Measurements from ENCODE around the gene TTLL5.

TTLL5 gene

DNA sequence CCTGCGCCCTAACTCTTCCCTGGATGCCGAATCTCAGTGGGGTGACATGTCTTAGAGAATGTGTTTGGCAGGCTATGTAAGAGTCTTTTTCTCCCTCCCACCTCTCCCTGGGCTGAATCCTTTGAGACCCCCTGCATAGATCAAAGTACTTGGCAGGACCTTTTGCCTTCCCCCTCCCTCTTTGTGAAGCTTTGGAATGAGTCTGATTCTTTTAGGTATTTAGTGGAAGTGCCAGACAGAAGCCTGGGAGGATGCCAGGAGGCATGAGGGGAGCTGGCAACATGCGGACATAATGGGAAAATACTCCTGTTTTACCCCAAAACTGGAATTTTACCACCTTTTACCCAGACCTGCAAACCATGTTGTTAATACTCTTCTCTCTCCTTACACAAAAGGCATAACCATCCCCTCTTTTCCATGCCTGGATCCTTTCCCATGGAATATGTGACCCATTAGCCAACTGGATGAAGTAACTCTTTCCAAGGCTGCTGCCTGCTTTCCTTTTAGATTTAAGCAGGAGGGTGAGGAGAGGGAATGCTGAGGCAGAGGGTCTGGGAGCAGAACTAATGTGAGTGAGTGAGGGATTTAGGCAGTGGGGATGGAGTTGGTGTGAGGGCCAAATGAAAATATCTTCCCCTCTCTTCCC, 41.7 kb downstream of the TTLL5 start:
- no peak for DNase-seq (ENCODE audit: low read depth in 2 of 2)

DNA sequence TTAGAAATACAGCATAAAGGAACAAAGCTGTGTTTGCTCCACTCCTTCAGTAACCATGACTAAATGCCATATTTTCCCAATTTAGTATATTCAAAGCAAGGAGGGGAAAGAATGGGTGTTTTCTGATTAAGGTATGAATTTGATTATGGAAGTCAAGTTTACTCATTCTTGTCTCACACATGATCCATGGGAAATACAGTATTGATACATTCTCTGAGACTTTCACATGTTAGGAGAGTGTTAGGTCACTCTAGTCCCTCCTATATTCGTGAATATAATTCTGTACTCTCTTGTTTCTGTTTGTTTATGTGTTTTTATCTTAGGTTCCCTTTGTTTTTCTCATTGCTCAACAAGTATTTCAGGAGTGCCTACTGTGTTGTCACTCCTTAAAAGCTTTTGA, 42.4 kb downstream of the TTLL5 start:
- no peak for DNase-seq (ENCODE audit: low read depth in 2 of 2)

DNA sequence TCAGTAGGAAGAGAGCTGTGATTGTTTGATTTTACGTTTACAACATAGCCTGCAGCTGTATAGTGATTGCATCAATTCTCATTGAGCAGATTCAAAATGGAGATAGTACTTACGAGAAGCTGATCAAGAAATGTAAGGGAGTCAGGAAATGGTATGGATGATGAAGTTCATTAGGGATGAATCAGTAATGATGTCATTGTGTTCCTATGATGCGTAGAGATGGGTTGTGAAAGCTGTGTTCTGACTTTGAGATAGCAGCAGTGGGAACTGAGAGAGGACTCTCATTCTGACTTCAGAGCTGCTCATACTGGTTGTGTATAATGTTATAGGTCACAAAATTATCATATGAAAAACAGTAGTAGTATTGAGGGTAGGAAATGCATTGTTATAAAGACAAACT, 44.0 kb downstream of the TTLL5 start:
- no peak for DNase-seq (ENCODE audit: low read depth in 2 of 2)

DNA sequence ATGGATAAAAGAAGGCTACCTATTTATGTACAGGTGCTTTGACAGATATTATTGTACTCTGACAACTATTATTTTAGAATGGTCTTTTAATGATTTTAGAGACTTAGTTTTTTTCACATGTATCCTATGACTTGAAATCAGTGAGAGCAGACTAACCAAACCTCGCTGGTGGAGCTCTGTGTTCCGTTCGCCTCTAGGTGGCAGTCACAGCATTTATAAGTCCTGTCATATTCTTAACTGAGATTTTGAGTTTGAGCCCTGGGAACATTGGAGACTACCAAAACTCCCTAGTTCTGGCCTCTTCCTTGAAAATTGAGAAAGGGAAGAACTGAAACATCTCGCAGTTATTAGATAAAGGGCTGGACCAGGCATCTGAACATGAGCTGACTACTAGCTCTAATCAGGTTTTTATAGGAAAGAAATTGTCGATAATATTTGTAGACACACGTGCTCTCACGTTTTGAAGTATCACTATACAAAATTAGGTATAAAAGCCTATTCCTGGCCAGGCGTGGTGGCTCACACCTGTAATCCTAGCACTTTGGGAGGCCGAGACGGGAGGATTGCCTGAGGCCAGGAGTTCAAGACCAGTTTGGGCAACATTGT, 48.3 kb downstream of the TTLL5 start:
- peak in 1 of 2 donors; percentile 17 for DNase-seq (ENCODE audit: low read depth in 2 of 2)

DNA sequence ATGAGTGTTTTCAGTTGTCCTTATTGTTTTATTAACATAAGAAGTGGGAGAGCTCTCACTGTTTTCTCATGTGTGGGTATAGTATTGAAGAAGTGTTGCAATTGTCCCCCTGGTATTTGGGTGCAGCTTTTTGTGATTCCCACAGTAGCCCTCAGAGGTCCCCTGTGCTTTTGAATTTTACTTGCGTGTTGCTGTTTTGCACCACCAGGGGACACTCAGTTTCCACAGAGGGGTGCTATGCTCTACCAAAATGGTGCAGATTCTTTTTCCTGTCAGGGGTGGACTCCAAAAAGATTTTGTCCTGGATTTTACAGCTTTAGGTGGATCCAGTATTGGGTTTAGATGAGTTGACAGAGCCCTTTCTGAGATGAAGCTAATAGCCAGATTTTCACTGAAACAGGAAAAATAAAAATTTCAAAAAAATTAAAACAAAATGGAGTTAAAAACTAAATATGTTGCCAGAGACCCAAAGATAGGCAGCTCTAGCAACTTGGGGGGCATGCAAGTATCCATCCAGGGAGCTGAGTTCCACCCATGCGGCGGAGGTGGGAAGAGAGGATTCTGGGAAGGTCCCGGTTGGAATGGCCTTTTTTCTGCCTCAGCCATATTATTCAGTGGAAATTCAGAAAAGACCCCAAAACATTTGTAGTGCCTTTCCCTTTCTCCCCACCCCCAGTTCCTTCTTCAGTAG, 50.2 kb downstream of the TTLL5 start:
- no peak for DNase-seq (ENCODE audit: low read depth in 2 of 2)

DNA sequence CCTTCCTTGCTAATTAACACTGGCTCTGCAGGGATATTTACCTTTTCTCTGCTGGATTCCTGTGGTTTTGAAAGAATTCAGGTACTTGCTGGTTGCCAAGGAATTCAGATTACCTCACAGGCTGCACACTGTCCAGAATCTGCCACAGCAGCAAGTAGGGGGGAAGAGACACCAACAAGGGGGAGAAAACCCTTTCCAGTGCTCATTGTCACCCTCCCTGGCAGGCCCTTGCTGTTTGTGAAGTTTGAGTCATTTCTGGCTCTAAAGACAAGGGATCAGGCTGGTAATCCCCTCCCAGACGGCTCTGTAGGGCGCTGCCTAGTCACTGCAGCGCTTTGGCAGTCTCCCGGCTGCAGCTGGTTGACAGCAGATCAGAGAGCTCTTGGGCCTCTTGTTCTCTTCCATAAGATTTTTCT, 50.8 kb downstream of the TTLL5 start:
- DNase-seq (ENCODE audit: low read depth in 2 of 2): no peak

DNA sequence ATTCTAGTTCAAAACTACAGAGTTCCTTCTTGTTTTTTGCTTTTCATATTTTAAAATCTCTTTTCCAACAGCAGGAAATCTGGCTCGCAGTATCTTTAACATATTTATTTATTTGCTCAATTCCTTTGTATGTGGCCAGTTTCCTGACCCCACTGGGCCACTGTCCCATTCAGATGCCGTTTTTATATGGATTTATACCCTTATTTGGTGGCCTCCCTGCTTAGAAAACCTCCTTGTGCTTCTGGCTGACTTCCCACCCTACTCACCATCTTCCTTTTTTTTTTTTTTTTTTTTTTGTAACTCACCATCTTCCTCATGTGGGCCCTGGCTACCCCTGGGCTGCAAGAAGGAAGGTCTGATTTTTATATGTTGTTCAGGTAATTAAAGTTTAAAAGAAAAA, 53.9 kb downstream of the TTLL5 start:
- no peak for DNase-seq (ENCODE audit: low read depth in 2 of 2)

DNA sequence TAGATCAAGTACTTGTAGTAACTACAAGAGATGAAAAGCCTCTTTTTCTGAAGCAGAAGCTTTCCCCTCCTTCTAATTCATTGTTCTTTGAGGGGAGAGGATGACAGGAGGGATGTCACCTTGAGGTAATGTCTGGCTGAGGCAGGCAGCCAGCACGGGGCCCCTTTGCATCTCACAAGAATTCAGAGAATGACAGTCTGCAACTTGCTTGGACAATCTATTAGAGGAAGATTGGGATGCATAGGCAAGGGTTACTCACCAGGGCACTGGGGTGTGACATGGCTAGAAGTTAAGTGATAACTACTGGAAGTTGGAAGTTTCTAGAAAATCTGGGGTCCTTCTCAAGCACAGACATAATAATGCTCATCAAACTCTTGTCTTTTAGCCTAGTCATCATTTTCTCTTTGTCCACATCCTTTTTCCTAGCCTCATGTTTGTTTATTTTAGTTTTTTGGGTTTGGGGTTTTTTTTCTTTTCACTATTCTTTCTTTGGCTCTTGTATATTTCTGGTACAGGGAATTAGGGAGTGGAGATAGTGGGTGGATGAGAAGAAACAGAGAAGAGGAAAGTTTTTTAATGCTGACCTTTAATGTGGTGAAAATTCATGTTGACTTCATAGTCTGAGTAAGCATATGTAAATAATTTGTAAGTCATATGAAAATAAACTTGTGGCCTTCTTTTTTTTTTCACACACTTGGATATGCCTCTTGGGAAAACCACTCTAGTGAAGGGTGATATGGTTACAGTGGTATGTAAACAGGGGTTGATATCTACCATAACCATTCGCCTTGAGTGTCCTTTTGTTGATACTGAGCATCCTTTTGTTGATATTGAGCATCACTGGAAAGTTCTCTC, 55.1 kb downstream of the TTLL5 start:
- DNase-seq (ENCODE audit: low read depth in 2 of 2): no peak

DNA sequence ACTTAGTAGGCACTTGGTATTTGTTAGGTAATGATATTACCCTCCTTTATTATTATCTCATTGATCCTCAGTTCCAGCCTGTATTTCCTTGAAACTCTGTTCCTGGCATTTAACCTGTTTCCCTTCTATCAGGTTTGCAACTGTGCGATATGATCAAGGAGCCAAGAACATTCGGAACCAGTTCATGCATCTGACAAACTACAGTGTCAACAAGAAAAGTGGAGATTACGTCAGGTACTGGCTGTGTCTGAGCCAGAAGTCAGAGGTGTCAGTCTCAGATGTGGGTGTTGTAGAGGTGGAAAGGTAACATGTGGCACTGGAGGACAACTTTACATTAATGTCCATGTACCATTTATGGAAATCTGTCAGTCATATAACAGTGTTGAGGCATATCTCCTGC, 56.7 kb downstream of the TTLL5 start:
- DNase-seq (ENCODE audit: low read depth in 2 of 2): no peak

DNA sequence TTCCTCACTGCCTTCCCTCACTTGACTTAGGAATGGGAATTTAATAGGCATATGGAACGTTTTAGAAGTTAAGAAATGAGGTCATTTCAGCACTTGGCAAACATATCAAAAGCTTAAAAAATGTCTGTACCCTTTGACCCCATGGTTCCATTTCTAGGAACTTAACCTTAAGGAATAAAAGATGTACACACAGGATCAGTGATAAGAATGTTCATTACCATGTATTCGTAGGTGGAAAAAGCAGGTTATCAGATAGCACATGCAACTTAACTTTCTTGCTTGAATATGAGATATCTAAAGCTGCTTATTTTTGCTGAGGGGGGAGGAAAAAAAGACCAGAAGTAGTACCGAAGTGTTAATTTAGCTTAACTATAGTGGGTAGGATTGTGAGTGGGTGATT, 57.2 kb downstream of the TTLL5 start:
- DNase-seq (ENCODE audit: low read depth in 2 of 2): no peak

DNA sequence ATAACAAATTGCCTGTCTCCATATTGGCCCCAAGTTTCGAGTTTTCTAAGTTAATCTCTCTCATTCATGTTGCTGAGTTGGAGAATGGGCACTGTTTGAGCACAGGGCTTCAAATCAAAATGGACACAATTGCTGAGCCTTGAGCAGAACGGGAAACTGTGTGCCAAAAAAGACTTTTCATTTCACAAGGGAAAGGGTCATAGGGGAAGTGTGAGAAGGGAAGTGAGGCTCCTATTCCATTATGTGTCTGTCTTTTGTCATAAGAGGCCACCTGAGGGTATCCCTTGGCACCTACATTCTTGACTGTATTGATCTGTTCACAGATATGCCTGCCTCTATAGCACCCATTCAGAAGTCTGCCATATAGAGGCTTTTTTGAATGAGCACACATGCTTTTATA, 59.1 kb downstream of the TTLL5 start:
- no peak for DNase-seq (ENCODE audit: low read depth in 2 of 2)

DNA sequence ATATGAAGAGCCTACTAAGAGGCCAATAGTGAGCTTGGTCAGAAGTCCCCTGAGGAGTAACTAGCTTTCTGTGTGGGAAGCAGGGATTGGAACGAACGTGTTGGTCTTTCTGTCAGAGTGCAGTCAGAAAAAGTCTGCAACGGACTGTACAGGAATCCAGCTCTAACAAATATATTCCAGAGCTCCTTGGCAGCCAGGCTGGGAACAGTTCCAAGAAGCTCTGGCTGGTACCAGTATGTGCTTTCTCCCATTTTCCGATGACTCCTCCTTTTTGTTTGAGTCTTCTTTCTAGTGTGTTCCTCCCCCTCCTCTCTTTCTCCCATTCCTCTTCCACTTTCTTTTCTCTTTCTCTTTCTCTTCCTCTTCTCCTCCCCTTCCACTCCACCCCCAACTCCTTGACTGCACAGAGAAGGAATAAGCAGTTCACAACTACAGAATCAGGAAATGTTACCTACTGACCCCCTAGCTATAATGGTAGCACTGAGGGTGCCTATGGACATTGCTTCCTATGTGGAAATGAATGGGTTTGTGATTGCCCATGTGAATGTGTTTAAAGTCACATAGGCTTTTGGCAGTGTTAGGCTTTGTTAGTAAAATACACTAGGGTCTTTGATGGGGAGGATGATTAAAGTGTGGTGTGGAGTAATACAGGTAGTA, 59.9 kb downstream of the TTLL5 start:
- DNase-seq (ENCODE audit: low read depth in 2 of 2): no peak

DNA sequence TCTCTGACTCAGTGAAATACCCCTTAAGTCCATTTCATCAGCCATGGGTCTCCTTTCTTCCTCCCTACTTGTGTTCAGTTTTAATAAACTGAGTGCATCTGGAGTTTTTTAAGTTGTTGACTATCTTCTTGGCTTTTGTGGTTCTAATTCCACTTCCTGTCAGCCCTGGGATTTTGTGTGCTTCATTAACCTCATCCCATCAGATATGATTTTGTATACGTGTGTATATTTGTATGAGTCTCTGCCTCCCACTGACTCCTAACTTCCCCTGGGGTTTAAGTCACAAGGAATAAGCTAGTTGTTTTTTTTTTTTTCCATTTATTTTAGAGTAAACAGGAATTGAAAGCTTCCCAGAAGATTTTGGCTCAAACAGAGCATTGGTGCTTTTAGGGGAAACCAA, 62.7 kb downstream of the TTLL5 start:
- no peak for DNase-seq (ENCODE audit: low read depth in 2 of 2)

DNA sequence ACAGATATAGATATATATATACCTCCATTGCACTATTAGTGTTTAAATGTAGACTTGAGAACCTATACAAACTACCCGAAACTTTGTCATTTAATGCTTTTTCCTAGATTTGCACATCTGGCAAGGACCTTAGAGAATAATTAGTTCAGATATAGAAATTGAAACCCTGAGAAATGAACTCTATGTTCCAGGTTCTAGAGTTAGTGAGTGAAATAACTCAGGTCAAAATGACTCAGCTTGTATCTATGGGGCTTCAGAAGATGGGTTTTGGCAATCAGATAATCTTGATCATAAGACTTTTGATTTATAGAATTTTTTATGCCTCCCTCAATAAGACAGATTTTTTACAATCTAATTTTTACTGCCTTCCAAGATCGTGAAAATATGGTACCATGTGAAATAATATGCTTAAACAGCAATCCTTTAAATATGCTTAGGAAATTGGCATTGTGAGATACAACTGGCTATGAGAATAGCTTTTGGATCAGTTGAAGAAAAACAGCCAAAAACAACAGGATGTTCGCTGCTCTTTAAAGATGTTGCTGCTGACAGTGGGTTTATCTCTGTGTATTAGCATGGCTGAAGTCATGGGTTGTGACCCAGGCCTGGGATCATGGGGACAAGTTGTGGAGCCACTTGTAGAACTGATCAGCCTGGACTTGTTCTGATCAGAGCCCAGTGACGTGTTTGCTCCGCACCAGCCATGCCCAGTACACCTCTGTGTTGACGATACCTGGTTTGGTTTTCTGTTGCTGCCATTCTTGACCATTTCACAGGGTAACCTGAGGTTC, 63.6 kb downstream of the TTLL5 start:
- DNase-seq (ENCODE audit: low read depth in 2 of 2): no peak

DNA sequence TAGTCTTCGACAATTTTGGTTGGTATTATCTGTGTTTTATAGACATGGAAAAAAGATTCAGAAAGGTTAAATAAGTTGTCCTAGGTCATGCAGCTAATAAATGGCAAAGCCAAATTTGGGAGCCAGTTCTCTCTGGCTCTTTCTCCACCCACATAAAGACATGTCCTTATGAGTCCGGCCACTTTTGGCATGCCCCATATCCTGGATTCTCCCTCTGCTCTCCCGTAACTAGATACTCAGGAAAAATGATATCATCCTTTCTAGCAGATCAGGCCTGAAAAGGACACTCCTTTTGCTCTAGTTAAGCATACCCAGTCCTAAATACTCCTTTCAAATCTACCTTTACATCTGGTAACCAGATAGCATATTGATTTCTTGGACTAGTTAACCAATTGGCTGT, 64.4 kb downstream of the TTLL5 start:
- DNase-seq (ENCODE audit: low read depth in 2 of 2): no peak

DNA sequence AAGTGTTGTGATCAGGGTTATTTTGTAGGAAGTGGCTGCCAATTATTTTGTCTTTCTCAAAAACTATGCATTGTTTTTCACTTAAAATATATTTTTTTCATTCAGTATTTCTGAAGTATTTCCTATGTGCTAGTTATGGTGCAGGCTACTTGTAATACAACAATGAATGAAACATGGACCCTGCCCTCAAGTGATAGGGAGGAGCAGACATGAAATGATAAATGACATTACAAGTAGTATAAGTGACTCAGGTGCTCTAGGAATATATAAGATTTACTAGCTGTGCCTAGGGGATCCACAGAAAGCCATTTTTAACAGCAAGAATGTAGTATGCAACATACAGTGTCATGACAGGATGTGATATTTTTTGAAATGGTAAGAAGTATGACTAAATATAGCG, 65.3 kb downstream of the TTLL5 start:
- DNase-seq (ENCODE audit: low read depth in 2 of 2): no peak

DNA sequence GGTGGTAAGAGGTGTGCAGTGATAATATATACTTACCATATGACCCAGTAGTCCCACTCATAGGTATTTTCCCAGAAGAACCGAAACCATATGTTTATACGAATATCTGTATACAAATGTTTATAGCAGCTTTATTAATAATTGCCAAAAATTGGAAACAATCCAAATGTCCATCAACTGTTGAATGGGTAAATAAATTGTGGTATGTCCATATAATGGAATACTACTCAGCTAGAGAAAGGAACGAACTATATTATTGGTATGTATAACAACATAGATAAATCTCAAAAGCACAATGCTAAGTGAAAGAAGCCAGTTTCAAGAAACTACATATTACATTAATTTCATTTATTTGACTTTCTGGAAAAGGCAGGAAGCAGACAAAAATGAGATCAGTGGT, 66.1 kb downstream of the TTLL5 start:
- DNase-seq (ENCODE audit: low read depth in 2 of 2): no peak

DNA sequence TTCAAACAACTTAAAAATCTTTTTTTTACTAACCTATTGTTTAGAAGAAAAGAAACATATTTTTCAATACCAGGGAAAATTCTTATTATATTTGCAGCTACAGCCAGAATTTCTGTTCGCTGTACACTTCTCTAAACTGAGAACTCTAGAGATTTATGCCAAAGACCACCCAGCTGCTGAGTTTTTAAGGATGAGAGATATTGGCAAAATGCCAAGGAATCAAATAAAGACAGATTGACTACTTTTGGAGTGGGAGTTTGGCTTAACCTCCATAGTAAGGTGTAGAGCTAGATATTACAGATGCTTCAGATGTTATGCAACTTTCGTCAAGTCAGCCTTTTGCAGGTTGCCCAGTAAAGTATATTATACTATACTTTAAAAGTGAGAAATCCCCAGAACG, 71.8 kb downstream of the TTLL5 start:
- DNase-seq (ENCODE audit: low read depth in 2 of 2): no peak

DNA sequence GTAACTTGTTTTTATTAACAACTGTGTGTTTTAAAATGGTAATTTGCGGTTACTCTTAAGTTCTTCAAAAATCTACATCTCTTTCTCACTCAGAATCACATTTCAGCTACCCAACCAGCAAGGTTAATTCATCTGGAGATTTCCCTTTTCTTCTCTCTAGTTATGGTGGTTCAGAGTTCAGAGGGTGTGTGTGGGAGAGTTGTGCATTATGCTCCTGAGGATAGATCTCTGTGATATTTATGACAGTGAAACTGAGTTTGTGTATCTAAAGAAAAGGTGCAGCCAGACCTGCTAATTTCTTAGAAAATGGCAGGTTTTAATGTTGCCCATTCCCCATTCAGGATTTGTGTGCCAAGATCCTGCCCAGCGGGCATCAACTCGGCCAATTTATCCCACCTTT, 73.8 kb downstream of the TTLL5 start:
- no peak for DNase-seq (ENCODE audit: low read depth in 2 of 2)

DNA sequence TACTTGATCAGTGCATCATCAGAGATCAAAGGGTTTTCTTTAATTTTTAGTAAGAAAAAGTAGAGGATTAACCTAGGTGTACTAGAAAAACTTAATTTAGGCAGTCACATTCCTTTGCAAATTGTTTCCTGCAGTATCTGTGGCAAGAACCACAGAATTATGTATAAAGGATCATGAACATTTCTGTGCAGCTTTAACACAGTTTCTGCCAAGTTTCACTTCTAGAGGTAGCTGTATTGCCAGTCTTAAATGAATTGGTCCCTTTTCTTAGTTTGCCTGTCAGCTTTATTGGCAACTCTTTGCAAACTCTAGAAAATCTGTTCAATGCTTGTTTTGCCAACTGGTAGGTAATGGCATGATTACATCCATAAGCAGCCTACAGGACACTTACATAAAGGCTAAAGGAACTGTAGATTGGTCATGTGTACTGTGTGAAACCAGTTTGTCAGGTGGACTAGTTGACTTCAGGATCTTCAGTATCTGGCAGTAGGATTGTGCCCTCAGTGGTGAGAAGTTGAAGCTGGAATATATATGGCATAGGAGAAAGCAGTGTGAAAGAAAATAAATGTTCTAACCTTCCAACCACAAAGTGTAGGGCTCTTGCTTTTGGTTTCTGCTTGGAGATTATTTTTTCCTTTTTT, 75.9 kb downstream of the TTLL5 start:
- no peak for DNase-seq (ENCODE audit: low read depth in 2 of 2)

DNA sequence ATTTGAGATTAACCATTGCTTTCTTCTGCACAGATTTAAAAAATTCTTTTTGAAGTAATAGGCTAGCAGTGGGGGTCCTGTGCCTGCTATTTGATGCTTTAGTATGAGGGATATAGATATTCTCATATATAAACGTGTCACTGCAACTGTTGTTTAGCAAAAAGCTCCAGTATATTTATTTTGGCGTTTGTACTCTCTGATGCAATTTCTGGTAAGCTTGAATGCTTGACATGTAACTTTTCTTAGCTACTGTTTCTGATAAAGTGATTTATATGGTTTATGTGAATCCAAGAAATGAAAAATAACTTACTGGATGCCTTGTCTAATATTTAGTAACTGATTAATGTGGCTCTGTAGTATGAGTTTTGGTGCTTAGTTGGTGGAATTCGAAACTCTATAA, 77.1 kb downstream of the TTLL5 start:
- DNase-seq (ENCODE audit: low read depth in 2 of 2): no peak

Measured in stimulated activated CD8-positive, alpha-beta memory T cell treated with anti-CD3 and anti-CD28 coated beads, Interleukin-15, amount 100 ng/mL, for 4 hours (primary cell).